HL-60 (cell line): ENCODE results near the gene RASGEF1B.

Source experiments
- DNase-seq, 2 experiments: peaks; one replicate each; pipeline ENCODE4 v3.0.0-alpha.2; 2010 to 2020; ENCODE audit warnings: low read depth in 1 of 2, low spot score in 1 of 2
- H3K27ac ChIP-seq: fragments of 250-450 bp; sonication (Bioruptor Pico); replicated peaks from 2 replicates; pipeline ENCODE4 v1.5.1; 2020; ENCODE audit warnings: mild to moderate bottlenecking, moderate library complexity
- H3K27me3 ChIP-seq: fragments of 250-450 bp; sonication (Bioruptor Pico); 2 replicates; pipeline ENCODE4 v1.5.1; 2021; ENCODE audit warnings: mild to moderate bottlenecking, moderate library complexity; ENCODE audit not compliant: insufficient read depth, poor library complexity, severe bottlenecking
- H3K4me3 ChIP-seq: replicated peaks from 2 replicates; pipeline ENCODE4 v1.5.1; 2011; ENCODE audit warnings: mild to moderate bottlenecking, control low read depth, low read length; ENCODE audit not compliant: insufficient read depth
- GABPA ChIP-seq: IDR thresholded peaks from 2 replicates; pipeline ENCODE4 v1.6.1; 2012; ENCODE audit warnings: low read depth
- POLR2AphosphoS5 ChIP-seq: IDR thresholded peaks from 2 replicates; pipeline ENCODE4 v1.6.1; 2012; ENCODE audit warnings: low read depth
- REST ChIP-seq: IDR thresholded peaks from 2 replicates; pipeline ENCODE4 v1.6.1; 2012; ENCODE audit warnings: low read depth; ENCODE audit not compliant: insufficient replicate concordance
- SPI1 ChIP-seq: IDR thresholded peaks from 2 replicates; pipeline ENCODE4 v1.6.1; 2012; ENCODE audit warnings: low read depth, mild to moderate bottlenecking, borderline replicate concordance
- TF ChIP-seq, protein P1 (sequence below): IDR thresholded peaks from one replicate; pipeline ENCODE4 v1.5.1; 2011; ENCODE audit warnings: low read length, control low read depth, inconsistent platforms; ENCODE audit not compliant: insufficient read depth

RASGEF1B gene

DNA sequence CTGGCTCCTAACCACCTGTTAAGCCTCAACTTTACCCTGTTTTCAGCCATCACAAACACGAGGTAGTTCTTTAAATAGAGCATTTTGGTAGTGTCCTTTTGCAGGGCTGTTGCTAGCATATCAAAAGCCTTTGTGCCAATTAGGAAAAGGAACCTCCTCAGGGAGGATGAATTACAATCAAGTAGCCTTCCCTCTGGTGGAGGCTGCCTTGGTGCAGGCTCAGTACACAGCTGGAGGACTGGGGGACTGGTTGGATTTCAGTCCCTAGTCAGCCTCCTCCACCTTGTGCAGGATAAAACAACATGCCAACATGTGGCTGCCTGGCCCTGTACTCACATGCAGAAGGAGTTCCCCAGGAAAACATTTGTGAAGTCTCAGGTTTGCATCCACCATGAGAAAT is 53.1 kb downstream of the RASGEF1B start:
- no peaks in the 10 kb centered on the region for H3K27me3 ChIP-seq
- H3K27ac ChIP-seq, result no peak overlapping the region
- no peak overlapping the region for H3K4me3 ChIP-seq
- TF ChIP-seq REST (no peak), SPI1 (no peak), POLR2AphosphoS5 (no peak), GABPA (no peak)
- TF ChIP-seq, protein P1, sequence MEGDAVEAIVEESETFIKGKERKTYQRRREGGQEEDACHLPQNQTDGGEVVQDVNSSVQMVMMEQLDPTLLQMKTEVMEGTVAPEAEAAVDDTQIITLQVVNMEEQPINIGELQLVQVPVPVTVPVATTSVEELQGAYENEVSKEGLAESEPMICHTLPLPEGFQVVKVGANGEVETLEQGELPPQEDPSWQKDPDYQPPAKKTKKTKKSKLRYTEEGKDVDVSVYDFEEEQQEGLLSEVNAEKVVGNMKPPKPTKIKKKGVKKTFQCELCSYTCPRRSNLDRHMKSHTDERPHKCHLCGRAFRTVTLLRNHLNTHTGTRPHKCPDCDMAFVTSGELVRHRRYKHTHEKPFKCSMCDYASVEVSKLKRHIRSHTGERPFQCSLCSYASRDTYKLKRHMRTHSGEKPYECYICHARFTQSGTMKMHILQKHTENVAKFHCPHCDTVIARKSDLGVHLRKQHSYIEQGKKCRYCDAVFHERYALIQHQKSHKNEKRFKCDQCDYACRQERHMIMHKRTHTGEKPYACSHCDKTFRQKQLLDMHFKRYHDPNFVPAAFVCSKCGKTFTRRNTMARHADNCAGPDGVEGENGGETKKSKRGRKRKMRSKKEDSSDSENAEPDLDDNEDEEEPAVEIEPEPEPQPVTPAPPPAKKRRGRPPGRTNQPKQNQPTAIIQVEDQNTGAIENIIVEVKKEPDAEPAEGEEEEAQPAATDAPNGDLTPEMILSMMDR, result no peak
- no peak for DNase-seq

DNA sequence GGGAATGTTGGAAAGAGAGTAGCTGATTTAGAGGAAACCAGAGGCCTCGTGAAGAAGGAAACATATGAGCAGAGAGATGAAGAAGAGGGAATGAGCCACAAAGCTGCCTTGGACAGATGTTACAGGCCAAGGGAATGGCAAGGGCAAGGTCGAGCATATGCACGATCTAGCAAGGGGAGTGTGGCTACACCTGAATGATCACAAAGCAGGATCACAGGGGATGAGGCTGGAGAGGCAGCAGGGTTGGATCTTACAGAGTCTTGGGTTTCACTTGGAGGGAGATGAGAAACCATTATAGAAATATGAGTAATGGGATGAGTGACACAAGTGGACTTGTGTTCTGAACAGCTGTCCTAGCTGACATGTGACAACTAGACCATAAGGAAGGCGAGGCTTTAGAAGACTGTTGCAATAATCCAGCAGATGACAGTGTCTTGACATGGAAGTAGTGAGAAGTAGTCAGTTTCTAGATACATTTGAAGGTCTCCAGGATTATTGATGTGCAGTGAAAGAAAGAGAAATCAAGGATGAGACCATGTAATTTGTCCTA is 58.7 kb downstream of the RASGEF1B start:
- TF ChIP-seq REST (no peak), GABPA (no peak), SPI1 (no peak), POLR2AphosphoS5 (no peak)
- TF ChIP-seq, protein P1, result no peak
- H3K27ac ChIP-seq, result no peak overlapping the region
- H3K4me3 ChIP-seq, result no peak overlapping the region
- no peak for DNase-seq
- no peaks in the 10 kb centered on the region for H3K27me3 ChIP-seq

DNA sequence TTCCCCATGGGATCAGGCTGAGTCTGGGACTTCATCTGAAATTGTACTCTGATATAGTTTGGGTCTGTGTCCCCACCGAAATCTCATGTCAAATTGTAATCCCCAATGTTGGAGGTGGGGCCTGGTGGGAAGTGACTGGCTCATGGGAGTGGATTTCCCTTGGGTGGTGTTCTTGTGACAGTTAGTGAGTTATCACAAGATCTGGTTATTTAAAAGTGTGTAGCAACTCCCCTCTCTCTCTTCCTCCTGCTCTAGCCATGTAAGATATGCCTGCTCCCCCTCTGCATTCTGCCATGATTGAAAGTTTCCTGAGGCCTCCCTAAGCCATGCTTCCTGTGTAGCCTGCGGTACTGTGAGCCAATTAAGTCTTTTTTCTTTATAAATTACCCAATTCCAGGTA is 61.0 kb downstream of the RASGEF1B start:
- TF ChIP-seq, protein P1, result no peak
- TF ChIP-seq POLR2AphosphoS5 (no peak), GABPA (no peak), REST (no peak), SPI1 (no peak)
- no peak overlapping the region for H3K4me3 ChIP-seq
- H3K27ac ChIP-seq, result no peak overlapping the region
- H3K27me3 ChIP-seq, result no peaks in the 10 kb centered on the region
- DNase-seq, result no peak
